HG03066 (cell line): ENCODE results near the gene DNM1.

ENCODE experiments used
- ATAC-seq: cut with Tn5 transposase; IDR thresholded peaks from one replicate; pipeline ENCODE4 v1.9.1; 2021; ENCODE audit warnings: low read depth; ENCODE audit not compliant: unreplicated experiment

The DNM1 gene

DNA sequence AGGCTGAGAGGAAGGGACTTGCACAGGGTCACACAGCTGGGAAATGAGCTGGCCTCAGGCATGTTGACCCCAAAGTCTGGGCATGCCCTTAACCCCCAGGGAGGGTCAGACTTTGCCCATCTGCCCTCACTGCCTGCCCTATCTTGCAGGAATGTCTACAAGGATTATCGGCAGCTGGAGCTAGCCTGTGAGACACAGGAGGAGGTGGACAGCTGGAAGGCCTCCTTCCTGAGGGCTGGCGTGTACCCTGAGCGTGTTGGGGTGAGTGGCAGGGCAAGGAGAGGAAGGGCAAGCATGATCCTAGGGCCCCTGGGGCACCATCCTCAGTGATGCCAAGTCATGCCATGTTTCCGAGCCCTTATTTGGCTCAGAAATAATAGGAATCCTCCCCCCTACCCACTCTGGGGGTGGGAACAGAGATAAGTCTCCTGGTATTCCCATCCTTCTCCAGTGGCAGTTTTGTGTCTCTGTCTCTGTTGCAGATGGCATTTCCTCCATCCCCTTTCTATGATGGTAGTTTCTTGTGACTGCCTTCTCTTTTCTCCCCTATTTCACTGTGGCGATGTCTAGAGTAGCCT is 44.1 kb downstream of the DNM1 start:
- ATAC-seq = no peak

DNA sequence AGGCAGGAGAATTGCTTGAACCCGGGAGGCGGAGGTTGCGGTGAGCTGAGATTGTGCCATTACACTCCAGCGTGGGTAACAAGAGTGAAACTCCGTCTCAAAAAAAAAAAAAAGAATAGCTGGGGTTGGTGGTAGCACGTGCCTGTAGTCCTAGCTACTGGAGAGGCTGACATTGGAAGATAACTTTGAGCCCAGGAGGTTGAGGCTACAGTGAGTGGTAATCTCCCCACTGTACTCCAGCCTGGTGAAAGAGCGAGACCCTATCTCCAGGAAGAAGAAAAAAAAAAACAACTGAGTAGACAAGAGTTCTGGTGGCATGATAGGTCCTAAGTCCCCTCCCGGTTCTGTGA is 46.4 kb downstream of the DNM1 start:
- ATAC-seq = no peak

DNA sequence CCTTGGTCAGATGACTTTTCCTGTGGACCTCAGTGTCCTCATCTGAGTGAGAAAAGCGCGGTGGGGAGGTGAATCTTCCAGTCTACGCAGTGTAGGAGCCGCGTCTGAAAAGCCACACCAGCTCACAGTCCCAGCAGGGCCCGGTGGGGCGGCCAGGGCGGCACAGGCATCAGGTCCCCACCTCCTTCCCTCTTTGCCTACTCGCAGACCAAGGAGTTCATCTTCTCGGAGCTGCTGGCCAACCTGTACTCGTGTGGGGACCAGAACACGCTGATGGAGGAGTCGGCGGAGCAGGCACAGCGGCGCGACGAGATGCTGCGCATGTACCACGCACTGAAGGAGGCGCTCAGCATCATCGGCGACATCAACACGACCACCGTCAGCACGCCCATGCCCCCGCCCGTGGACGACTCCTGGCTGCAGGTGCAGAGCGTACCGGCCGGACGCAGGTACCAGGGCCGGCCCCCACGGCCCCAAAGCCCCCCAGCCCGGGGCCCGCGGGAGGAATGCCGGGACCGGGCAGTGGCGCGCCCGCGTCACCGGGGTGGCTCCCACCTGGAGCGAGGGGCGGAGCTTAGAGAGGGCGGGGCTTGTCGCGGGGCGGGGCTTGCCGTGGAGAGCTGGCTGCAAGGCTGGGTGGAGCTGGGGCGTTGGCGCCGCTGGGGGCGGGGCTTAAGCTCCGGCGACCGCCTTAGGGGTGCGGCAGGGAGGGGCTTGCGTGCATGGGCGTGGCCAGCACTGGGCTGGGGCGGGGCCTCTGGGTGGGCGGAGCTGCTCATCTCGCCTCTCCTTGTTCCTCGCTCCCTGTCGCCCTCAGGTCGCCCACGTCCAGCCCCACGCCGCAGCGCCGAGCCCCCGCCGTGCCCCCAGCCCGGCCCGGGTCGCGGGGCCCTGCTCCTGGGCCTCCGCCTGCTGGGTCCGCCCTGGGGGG is 47.0 kb downstream of the DNM1 start:
- ATAC-seq = peak; percentile 67

DNA sequence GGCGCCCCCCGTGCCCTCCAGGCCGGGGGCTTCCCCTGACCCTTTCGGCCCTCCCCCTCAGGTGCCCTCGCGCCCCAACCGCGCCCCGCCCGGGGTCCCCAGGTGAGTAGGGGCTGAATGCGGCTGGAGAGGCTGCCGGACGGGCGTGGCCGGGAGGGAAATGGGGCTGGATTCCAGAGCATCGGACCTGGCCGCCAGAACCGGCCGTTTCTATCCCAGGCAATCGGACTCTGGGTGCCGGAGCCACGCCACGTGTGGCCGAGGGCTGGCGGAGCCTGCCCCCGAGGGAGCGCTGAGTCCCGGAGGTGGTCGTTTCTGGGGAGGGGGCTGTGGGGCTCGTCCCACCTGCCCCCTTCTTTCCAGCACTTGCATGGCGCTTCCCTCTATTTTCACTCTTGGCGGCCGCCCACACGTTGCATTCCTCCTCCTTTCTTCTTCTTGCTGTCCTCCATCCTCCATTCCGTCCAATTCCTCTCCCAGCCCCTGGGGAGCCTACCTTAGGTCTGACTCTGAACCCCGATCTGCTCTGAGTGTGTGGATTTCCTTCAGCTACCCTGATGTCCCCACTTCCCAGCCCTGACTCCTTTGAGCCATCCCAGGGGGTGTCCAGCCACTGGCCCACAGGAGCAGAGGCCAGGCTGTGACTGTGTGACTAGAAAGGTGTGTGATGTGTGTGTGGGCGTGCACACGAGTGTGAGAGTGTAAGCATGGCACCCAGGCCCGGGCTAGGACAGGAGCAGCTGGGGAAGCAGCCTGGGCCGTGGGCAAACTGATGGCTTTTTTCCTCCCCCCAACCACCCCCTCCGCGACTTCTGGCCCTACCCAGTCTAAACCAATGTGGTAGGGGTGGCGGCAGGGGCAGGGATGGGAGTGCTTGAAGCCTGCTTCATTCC is 47.9 kb downstream of the DNM1 start:
- ATAC-seq = no peak

DNA sequence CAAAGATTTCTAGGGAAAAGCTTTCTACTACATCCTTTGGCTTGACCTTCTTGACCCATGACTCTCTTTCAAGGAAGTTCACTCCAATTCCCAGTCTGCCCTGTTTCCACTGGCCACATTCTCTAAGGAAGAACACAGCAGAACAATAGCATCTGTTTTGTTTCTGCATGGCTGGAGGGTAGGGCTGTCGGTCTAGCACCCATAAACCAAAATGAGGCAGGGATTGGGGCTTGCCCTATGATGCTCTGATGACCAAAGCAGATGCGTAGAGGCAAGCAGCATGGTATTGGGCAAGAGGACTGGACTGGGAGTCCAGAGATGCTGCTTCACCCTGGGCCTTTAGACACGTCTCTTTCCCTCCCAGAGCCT is 48.5 kb downstream of the DNM1 start:
- ATAC-seq = no peak

DNA sequence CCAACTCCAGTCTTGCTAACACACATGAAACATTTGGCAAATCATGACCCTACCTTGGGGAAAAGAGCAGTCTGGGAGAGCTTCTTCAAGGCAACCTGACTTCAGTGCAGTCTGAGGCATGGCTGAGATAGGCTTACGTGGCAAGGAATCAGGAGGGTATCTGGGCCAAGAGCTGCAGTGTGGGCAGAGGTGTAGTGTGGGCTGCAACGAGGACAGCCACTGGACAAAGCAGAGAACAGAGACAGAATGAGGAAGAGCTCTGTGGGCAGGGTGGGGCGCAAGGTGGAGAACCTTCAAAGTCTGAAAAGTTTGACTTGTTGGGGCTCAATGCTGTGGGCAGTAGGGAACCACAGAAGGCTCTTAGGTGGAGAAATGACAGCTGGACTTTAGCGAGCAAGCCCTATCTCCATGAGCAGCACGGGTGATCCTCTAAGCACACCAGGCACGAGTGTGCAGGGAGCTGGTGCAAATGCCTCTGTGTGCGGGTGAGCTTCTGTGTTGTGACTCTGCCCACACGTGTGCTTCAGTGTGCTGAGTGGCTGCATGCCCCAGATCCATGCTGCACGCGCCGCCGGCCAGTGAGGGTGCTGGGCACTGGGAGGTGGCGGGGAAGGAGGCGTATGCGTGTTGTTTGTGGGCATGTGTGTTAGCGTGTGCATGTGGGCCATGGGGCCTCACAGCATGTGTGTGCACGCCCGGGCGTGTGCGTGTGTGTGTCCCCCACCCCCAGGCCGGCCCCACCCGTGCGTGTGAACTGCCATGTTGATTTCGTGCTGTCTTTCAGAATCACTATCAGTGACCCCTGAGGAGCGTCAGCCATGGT is 49.3 kb downstream of the DNM1 start:
- ATAC-seq = no peak

DNA sequence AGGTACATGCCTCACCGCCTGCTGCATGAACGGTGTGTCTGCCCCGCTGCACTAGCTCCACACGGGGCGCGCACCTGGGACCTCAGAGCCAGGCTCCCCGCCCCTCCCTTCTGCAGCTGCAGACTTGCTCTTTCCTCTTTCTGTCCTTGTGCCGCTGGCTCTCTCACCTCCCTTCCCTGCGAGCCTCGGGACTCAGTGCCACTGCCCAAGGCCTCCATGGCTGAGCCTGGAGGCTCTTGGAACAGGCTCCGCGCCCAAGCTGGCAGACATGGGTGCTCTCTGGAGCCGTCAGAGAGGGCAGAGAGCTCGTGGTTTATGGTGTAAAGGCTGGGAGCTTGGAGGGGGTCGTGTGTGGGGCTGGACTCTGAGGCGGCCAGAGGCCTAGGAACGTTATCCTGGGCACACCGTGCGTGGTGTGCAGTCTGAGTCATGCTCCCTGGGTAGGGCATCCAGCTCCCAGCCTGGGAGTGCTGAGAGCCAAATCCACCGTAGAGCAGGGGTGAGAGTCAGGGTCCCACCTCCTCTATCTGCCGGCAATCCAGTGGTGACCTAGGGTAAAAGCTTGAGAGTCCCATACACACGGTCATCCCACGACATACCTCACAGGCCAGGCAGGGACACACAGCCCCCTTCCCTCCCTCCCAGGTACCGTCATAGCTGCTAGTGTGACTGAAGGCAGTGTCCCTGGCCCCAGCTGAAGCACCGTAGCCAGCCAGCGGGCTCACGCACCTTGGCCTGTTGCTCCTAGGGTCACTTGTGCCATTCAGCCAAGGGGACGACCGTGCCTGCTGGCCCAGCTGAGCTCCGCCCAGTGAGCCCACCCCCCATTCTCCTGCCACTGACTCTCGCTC is 50.2 kb downstream of the DNM1 start:
- ATAC-seq = no peak

DNA sequence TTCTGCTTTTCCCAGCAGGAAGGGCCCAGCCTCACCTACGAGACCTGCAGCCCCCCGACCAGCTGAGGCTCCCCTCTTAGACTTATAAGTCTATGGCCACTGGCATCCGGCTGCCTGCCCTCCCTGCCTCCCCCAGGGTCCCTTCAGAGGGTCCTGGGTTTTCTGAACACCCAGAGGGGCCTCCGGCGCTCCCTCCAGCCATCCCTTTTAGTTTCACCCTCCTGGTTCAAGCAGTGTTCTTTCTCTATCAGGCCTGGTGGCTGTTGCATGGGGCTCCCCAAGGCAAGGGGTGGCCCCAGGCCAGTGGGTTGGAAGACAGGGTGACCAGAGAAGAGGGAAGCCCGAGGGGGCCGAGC is 50.8 kb downstream of the DNM1 start:
- no peak for ATAC-seq

DNA sequence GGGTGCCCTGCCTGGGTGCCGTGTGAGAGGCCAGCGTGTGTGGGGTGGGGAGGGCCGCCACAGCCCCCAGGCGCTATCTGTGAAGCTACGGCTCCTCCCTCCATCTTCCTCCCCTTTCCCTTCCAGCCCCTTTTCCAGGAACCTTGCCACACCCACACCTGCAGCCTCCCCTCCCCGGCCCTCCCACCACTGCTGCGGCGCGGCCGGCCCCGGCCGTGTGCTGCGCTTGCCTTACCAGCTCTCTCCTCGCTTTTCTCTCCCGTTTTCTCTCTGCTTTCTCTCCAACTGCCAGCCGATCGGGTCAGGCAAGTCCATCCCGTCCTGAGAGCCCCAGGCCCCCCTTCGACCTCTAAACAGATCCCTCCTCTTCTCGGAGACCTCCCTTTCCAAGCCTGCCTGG is 51.2 kb downstream of the DNM1 start:
- ATAC-seq = no peak

DNA sequence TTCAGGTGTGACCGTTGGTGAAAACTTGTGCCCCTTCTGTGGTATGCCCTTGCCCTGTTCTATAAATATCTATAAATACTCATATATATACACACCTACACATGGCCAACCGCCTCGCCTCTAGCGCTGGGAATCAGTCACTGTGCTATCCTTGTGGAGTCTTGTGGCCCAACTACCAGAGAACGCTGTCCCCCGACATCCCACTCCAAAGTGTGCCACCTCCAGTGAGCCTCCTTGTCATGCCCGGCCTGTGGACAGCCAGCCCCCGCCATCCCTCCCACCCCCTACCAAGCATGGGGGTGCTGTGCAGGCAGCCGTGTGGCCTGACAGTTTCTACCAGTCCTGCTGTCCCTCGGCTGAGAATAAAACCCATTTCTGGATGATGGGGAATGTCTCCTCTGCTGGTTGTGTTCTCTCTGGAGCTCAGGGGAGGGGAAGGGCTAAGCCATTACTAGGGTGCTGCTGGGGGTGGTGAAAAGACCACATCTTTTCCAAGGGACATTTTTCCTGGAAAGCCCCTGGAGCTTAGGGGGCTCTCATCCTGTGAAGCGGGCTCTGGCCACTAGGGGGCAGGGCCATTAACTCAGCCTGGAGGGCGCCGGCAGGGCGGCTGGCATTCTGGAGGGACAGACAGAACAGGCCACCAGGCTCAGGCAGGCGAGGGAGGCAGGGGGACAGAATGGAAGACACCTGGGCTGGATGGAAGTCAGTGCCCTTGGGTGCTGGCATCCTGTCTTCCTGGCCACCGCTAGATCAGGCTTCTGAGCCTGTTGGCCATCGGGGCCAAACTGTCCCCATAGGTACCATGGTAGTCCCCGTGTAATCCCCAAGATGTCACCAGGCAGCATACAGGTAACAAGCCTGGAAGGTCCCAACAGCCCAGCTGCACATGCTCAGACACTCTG is 51.9 kb downstream of the DNM1 start:
- ATAC-seq = no peak

DNA sequence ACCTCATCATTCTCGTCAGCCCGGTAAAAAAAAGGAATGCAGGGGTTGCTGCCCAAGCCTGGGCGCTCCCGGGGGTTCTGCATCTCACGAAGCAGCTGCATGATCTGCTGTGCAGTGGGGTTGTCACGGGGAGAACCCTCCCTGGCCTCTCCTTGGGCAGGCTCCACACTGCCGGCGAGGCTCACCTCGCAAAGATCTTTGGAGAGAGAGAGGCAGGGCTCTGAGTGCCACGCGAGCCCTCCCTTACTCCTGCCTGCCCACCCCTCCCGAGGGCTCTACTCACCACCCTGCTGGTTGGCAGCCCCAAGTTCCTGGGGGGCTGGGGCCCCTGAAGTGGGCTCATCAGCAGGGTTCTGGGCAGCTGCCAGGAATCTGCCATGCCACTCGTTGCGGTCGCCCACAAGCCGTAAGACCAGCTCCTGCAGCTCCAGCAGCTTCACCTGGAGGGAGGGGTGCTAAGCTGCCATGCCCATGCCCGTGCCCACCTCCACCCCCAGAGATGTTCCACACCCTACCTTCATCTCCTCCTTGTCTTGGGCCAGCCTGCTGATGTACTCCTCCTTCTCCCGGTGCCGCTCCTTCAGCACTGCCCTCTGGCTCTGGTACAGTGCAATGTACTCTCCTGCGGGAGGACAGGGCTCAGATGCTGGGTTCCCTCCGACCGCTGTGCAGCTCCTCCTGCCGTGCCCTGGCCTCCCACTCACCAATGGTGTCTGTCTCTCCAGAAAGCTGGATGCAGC is 54.1 kb downstream of the DNM1 start:
- no peak for ATAC-seq

DNA sequence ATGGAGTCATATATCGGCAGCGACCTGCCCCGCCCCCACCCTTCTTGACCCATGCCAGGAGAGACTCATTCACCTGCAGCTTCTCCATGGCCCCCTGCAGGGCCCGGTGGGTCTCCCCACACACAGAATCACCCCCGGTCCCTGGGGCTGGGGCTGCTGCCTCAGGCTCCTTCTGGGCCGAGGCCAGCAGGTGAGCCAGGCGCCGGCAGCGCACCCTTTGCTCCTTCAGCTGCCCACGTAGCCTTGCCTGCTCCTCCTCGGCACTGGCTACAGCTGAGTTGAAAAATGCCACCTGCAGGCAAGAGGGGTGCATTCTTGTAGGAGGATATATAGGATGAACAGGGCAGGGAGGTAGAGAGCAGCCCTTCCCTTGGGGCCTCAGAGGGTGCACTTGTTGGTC is 54.7 kb downstream of the DNM1 start:
- ATAC-seq = no peak

DNA sequence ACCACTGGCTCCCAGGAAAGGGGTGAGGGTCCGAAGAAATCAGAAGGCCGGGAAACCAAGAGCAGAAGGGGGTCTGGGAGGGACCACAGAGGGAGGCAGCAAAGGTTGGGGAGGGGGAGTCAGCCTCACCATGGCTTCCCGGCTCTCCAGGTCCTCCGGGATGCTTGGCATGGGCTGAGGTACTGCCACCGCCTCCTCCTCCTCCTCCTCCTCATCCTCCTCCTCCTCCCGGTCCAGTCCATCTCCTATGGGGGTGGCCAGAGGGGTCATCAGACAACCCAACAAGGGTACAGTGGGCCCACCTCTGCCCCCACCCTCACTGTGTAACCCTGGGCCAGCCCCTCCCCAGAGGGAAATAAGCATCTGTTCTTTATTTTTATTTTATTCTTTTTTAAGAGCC is 55.1 kb downstream of the DNM1 start:
- ATAC-seq = no peak

DNA sequence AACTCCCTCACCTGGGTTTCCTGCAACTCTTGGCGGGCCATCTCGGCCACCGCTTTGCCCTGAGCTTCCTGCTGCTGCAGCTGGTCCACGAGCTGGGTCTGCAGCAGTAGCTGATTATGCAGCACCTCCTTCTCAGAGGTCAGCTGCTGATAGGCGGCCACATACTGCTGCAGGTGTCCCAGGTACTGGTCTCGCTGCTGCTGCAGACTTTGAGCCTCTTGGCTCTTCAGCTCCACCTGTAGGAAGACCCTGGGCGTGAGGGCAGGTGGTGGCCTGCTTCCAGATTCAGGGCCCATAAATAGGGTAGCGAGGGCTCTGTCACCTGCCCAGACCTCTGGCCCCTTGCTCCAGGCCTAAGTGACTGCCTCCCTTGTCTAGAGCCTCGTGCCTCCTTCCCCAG is 56.0 kb downstream of the DNM1 start:
- ATAC-seq = no peak

DNA sequence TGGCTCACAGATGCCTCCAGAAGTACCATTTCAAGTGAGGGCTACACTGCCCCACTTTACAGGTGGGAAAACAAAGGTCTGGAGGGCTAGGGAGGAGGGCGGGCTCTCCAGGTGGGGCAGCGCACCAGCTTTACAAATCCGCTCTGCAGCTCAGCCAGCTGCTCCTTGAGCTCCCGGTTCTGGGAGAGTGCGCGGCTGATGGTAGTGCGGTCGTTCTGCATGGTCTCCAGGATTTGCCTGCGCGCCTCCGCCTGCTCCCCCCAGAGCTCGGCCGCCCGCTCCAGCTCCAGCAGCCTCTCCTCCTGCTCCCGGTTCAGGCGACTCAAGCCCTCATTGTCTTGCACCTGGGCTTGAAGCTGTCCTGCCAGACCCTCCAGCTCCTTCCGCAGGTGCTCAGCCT is 57.2 kb downstream of the DNM1 start:
- no peak for ATAC-seq

DNA sequence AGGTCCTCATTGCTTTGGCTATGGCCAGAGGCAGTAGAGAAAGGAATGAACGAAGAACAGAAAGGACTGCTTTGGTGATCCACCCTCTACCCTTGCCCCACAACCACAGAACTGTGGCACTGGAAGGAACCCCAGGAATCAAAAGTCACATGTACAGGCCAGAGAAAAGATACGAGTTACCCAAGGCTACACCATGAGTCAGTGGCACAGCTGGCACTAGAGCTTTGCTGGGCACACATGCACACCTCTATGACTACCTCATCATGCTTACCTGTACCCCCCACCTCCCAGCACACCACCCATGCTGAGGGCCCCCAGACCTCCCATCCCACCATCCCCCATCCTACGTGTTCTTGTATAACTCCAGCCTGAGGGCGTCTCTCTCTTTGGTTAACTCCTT is 59.5 kb downstream of the DNM1 start:
- no peak for ATAC-seq

DNA sequence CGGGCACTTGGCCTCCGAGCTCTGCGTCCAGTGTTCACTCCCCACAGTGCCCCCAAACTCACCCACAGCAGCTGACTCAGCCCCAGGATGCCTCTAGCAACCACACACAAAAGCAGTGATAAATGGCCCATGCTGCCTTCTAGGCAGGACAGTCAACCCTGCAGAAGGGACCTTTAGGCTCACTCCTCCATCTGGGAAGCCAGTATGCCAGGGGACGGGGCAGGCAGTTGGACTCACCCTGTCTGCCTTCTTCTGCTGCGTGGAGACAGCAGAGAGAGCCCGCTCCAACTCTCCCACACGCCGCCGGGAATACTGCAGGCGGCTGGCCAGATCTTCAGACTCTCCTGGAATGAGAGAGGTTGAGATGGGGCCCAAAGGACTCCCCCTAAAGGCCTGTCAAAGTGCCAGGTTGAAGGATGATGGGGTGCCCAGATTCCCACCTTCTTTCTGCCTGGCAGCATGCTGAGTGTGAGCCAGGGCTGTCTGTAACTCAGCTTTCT is 62.2 kb downstream of the DNM1 start:
- ATAC-seq = no peak
